Dendritic cell treated with granulocyte-macrophage colony-stimulating factor and Interleukin-4, amounts not matched to agents 40 ng/mL and 50 ng/mL, for 4 days (primary cell): ENCODE results near the gene PPFIA1.
"Not testable (repeated sequence)": the region's sequence is repeated elsewhere in the genome, so short reads cannot be mapped to it uniquely, and the experiment has no call there.

Experiments
- H3K27ac Mint-ChIP-seq: one replicate; pipeline ENCODE4 v1.8.0; 2022; ENCODE audit warnings: mild to moderate bottlenecking, mixed read lengths
- H3K27me3 Mint-ChIP-seq: one replicate; pipeline ENCODE4 v1.8.0; 2022; ENCODE audit warnings: mild to moderate bottlenecking, mixed read lengths
- H3K36me3 Mint-ChIP-seq: one replicate; pipeline ENCODE4 v1.8.0; 2022; ENCODE audit warnings: low read depth, mixed read lengths
- H3K4me1 Mint-ChIP-seq: one replicate; pipeline ENCODE4 v1.8.0; 2022; ENCODE audit warnings: low read depth, mixed read lengths
- H3K4me3 Mint-ChIP-seq: one replicate; pipeline ENCODE4 v1.8.0; 2022; ENCODE audit warnings: mild to moderate bottlenecking, moderate library complexity, mixed read lengths
- H3K9me3 Mint-ChIP-seq: one replicate; pipeline ENCODE4 v1.8.0; 2022; ENCODE audit warnings: mixed read lengths
- intact Hi-C: fragments of 100-400 bp; cut with micrococcal nuclease; formaldehyde crosslinking; loops from one replicate; pipeline ENCODE4 v1.15.0; 2022

Gene PPFIA1

DNA sequence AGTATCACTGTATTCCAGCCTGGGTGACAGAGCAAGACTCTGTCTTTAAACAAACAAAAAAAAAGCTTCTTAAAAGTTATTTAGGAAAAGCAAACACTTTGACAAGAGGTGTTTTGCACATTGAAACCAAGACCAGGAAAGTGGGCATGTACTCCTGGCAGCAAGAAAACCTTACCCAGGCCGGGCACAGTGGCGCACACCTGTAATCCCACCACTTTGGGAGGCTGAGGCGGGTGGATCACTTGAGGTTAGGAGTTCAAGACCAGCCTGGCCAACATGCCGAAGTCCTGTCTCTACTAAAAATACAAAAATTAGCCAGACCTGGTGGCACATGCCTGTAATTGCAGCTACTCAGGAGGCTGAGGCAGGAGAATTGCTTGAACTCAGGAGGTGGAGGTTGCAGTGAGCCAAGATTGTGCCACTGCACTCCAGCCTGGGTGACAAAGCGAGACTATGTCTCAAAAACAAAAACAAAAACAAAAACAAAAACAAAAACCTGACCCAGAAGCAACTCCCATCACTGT lies 60.9 kb downstream of the PPFIA1 start:
- H3K27me3 Mint-ChIP-seq, intact Hi-C loops, H3K27ac Mint-ChIP-seq, H3K4me3 Mint-ChIP-seq, H3K9me3 Mint-ChIP-seq: not testable (repeated sequence)
- Mint-ChIP-seq H3K36me3 (peaks cover 88% of the 10 kb centered on the region), H3K4me1 (peaks cover 18% of the 10 kb centered on the region)

DNA sequence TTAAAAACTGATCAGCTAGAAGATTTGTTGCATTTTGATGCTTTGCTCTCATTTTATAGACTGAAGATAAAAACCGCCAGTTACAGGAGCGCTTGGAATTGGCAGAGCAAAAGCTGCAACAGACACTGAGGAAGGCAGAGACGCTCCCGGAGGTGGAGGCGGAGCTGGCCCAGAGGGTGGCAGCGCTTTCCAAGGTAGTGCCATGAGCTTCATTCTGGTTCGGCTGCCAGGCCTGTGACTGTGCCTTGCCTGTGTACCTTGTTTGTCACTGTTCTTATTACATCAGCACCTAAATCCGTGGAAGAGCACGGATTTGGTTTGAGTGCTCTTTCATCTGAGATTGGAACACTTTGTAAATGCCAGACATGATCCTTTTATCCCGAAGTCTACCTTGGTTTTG lies 61.4 kb downstream of the PPFIA1 start:
- intact Hi-C loops = no loop called here
- peaks cover 91% of the 10 kb centered on the region for H3K36me3 Mint-ChIP-seq

DNA sequence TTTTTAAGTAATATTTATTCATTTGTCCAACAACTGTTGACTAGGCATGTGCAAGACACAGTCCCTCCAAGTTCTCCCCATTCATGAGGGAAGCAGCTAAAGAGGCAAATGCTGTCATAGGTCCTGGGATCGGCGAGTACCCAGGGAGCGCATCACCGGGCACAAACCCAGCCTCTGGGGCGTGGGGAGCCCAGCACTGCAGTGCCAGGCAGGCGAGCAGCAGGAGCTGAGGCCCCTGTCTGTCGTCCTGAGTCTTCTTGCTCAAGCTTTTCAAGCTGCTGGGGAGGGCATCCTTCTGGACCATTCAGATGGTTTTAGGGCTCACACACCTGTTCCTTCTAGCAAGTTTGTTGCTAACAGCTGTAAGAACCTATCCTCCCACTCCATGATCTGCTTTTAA lies 62.1 kb downstream of the PPFIA1 start:
- H3K27ac Mint-ChIP-seq = no peak overlapping the region
- H3K9me3 Mint-ChIP-seq = no peaks in the 10 kb centered on the region
- intact Hi-C loops = no loop called here
- no peak overlapping the region for H3K4me3 Mint-ChIP-seq
- H3K27me3 Mint-ChIP-seq = no peaks in the 10 kb centered on the region
- peaks cover 10% of the 10 kb centered on the region for H3K4me1 Mint-ChIP-seq
- H3K36me3 Mint-ChIP-seq = peaks cover 92% of the 10 kb centered on the region

More for the DNA sequence above, 61.4 kb downstream of the PPFIA1 start:
- Mint-ChIP-seq H3K4me3 (no peak overlapping the region), H3K4me1 (peaks cover 15% of the 10 kb centered on the region), H3K9me3 (no peaks in the 10 kb centered on the region), H3K27me3 (no peaks in the 10 kb centered on the region), H3K27ac (no peak overlapping the region)

DNA sequence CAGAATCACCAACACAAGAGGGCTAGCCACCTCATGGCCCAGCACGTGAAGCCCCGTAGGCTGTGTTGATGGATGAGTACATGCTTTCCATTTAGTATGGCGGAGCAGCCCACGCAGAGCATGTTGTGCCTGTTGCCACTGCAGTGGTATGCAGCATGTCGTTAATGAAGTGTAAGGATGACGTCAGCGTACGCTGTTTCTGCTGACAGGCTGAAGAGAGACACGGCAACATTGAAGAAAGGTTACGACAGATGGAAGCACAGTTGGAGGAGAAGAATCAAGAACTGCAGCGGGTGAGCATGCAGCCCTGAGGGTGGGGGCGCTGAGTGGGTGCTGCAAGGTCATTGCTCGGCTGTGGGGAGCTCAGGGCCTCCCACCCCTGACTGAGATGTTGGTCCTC lies 62.8 kb downstream of the PPFIA1 start:
- no peaks in the 10 kb centered on the region for H3K9me3 Mint-ChIP-seq
- no peaks in the 10 kb centered on the region for H3K27me3 Mint-ChIP-seq
- intact Hi-C loops = no loop called here
- H3K4me3 Mint-ChIP-seq = no peak overlapping the region
- H3K4me1 Mint-ChIP-seq = peaks cover 6% of the 10 kb centered on the region
- H3K27ac Mint-ChIP-seq = no peak overlapping the region
- peaks cover 90% of the 10 kb centered on the region for H3K36me3 Mint-ChIP-seq

DNA sequence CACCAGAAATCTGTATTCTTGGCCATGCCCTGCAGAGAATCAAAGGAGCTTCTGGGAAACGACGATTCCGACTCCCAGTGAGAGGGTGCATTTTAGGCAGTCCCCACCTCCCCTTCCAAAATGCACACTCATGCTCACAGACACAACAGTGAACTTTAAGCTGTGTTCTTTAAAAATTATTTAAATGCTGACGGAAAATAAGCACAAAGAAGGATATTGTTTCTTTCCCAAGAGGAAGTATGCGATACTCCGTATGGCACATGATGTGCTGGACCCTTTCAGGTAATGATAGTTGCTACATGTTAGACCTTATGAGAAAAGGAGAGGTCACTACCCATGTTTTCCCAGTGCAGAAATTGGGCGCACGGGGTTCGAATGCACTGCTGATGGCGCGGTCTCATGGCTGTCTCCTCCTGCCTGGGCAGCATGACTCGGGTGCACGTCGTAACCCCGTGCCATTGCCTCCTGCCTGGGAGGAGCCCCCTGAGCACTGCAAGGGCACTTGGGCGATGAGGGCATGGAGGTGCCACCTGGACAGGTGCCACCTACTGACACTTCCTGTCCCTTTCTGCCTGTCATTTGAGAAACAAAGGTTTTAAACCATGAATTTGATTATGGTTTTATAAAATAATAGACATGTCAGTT lies 64.0 kb downstream of the PPFIA1 start:
- intact Hi-C loops = no loop called here
- Mint-ChIP-seq H3K4me1 (no peaks in the 10 kb centered on the region), H3K27ac (no peak overlapping the region), H3K27me3 (no peaks in the 10 kb centered on the region), H3K4me3 (no peak overlapping the region), H3K9me3 (no peaks in the 10 kb centered on the region), H3K36me3 (peaks cover 94% of the 10 kb centered on the region)

DNA sequence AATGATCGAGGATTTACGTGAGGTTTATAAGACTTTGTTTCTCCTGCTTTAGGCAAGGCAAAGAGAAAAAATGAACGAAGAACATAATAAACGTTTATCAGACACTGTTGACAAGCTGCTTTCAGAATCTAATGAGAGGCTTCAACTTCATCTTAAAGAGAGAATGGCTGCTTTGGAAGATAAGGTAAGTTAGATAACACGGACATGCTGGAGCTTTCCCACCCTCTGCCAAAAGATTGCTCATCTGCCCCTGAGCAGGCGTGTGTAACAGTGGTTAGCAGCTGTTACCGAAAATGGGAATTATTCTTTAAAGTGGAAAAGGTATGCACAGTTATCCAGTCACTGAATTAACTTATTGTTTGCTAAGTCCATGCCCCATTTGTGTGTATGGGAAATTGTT lies 65.0 kb downstream of the PPFIA1 start:
- Mint-ChIP-seq H3K4me3 (no peak overlapping the region), H3K27ac (no peak overlapping the region), H3K9me3 (no peaks in the 10 kb centered on the region), H3K36me3 (peaks cover 88% of the 10 kb centered on the region), H3K27me3 (no peaks in the 10 kb centered on the region), H3K4me1 (no peaks in the 10 kb centered on the region)
- intact Hi-C loops = no loop called here

DNA sequence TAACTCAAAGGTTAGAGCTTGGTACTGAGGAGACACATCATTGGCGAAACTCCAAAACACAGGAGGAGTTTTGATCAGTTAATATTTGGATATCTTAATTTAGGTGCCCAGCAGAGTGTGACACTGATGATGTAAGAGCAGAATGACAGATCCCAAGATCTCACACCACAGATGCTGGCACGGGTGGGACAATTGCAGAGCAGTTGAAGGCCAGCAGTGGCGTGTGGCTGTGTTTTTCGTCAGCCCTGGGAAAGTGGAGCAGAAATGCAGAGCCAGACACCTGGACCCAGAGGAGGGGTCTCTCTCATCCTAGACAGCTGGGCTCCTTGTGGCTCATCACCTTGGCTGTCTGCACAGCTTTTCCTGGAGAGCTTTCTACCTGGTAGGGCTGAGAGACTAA lies 68.1 kb downstream of the PPFIA1 start:
- Mint-ChIP-seq H3K27ac (no peak overlapping the region), H3K36me3 (peaks cover 84% of the 10 kb centered on the region), H3K4me3 (no peak overlapping the region), H3K9me3 (no peaks in the 10 kb centered on the region), H3K27me3 (no peaks in the 10 kb centered on the region), H3K4me1 (no peaks in the 10 kb centered on the region)
- intact Hi-C loops = no loop called here

DNA sequence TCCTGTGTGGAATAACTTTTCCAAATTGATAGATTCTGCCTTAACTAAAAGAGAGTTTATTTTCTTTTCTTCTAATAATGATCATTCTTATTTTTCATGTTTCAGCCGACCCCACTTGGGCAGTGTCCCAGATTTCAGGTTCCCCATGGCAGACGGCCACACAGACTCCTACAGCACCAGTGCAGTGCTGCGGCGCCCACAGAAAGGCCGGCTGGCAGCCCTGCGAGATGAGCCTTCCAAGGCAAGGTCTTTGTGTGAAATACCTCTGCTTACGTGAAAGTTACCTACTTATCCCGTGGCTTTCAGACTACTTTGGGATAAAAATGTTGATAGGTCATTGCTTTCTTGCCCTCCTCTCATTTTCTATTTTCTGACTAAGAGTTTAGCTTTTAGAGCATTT lies 68.6 kb downstream of the PPFIA1 start:
- Mint-ChIP-seq H3K27me3 (no peaks in the 10 kb centered on the region), H3K27ac (no peak overlapping the region), H3K9me3 (no peaks in the 10 kb centered on the region), H3K4me1 (no peaks in the 10 kb centered on the region), H3K4me3 (no peak overlapping the region), H3K36me3 (peaks cover 84% of the 10 kb centered on the region)
- intact Hi-C loops = no loop called here

DNA sequence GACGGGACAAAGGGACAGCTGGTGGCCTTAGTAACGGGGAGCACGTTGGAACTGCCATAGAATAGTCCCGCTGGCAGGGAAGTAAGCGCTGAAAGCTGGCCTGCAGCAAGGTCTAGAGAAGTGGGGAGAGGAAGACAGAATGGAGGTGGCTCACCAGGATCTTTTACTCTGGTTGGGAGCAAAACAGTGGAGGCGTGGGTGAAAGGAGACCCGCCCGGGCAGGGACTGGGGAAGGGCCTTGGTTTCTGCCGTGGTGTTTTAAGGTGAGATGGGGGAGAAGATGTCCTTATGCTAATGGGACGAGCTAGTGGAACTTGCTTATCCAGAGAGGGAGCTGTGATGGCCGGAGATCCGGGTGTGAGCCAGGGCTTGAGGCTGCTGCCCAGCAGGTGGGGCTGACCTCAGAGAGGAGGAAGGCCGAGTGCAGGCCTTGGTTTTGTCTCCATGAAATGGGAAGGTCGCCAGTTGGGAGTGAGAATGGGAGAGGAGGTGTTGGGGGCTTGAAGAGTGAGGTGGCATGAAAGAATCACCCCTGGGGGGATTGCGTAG lies 71.5 kb downstream of the PPFIA1 start:
- Mint-ChIP-seq H3K27me3 (no peaks in the 10 kb centered on the region), H3K9me3 (no peaks in the 10 kb centered on the region), H3K27ac (no peak overlapping the region), H3K4me3 (no peak overlapping the region), H3K4me1 (no peaks in the 10 kb centered on the region), H3K36me3 (peaks cover 77% of the 10 kb centered on the region)
- intact Hi-C loops = no loop called here

DNA sequence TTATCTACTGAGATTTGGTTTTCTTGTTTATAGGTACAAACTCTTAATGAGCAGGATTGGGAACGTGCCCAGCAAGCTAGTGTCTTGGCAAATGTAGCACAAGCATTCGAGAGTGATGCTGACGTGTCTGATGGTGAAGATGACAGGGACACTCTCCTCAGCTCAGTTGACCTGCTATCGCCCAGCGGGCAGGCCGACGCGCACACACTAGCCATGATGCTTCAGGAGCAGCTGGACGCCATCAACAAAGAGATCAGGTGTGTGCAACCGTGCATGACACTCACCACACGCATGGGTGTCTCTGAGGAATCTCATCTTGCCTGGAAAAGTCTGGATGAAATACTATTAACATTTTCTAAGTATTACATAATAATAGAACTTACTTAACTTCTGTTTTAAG lies 73.1 kb downstream of the PPFIA1 start:
- H3K27ac Mint-ChIP-seq = no peak overlapping the region
- H3K27me3 Mint-ChIP-seq = no peaks in the 10 kb centered on the region
- peaks cover 82% of the 10 kb centered on the region for H3K36me3 Mint-ChIP-seq
- H3K9me3 Mint-ChIP-seq = no peaks in the 10 kb centered on the region
- no peaks in the 10 kb centered on the region for H3K4me1 Mint-ChIP-seq
- intact Hi-C loops = no loop called here
- no peak overlapping the region for H3K4me3 Mint-ChIP-seq

DNA sequence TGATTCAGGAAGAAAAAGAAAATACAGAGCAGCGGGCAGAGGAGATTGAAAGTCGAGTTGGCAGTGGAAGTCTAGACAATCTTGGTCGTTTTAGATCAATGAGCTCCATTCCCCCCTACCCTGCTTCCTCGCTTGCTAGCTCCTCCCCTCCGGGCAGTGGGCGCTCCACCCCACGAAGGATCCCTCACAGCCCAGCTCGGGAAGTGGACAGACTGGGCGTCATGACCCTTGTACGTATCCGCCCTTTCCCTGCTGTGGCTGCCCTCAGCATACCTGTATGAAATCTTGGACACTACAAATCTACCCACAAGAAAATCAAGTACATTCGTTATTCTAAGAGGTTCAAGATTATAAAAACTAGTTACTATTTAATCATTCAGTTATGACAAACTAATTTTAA lies 77.7 kb downstream of the PPFIA1 start:
- H3K4me1 Mint-ChIP-seq = no peaks in the 10 kb centered on the region
- H3K9me3 Mint-ChIP-seq = no peaks in the 10 kb centered on the region
- peaks cover 79% of the 10 kb centered on the region for H3K36me3 Mint-ChIP-seq
- H3K27ac Mint-ChIP-seq = no peak overlapping the region
- H3K27me3 Mint-ChIP-seq = no peaks in the 10 kb centered on the region
- no peak overlapping the region for H3K4me3 Mint-ChIP-seq
- intact Hi-C loops = no loop called here

DNA sequence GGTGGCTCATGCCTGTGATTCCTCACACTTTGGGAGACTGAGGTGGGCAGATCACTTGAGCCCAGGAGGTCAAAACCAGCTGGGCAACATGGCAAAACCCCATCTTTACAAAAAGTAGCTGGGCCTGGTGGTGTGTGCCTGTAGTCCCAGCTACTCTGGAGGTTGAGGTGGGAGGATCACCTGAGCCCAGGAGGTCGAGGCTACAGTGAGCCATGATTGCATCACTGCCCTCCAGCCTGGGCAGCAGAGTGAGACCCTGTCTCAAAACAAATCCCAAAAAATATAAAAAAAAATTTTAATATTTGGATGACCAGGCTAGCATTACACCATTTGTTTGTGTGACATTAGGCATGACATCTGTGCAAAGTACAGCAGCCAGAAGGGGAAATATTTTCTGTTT lies 78.1 kb downstream of the PPFIA1 start:
- H3K36me3 Mint-ChIP-seq = peaks cover 77% of the 10 kb centered on the region
- H3K27me3 Mint-ChIP-seq = no peaks in the 10 kb centered on the region
- no peak overlapping the region for H3K4me3 Mint-ChIP-seq
- intact Hi-C loops = no loop called here
- H3K9me3 Mint-ChIP-seq = no peaks in the 10 kb centered on the region
- no peaks in the 10 kb centered on the region for H3K4me1 Mint-ChIP-seq
- no peak overlapping the region for H3K27ac Mint-ChIP-seq

DNA sequence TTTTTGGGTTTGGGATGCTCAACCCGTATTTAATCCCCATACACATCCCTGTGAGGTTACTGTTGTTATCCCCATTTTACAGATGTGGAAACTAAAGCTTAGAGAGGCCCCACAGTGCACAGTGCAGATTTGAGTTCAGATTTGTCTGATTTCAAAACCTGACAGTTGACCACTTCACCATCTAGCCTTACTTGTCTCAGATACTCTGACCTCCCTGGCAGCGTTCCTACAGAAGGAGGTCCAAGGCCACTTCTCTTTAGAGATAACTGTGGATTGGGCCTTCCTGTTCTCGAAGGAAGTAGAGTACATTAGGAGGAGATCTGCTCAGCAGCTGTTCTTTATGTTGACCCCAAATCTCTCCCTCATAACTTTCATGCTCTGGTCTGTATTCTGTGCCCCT lies 81.2 kb downstream of the PPFIA1 start:
- Mint-ChIP-seq H3K4me1 (peaks cover 1% of the 10 kb centered on the region), H3K4me3 (no peak overlapping the region), H3K27me3 (no peaks in the 10 kb centered on the region), H3K27ac (no peak overlapping the region), H3K36me3 (peaks cover 81% of the 10 kb centered on the region), H3K9me3 (no peaks in the 10 kb centered on the region)
- intact Hi-C loops = no loop called here

DNA sequence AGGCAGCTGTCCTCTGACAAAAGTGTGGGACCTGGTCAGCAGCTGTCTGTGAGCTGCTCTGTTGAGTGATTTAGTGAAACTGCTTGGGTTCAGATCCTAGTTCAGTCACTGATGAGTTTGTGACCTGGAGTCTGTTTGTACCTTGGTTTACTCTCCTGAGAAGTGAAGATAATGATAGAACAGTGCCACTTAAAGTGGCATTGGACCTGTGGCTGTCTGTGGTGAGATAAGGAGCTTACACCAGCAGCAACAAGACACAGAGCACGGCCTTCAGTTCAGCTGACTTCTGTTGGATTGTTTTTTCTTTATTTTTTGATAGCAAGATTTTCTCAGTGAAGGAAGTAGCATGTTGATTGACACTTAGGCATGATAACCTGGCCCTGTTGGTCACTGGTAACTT lies 81.6 kb downstream of the PPFIA1 start:
- intact Hi-C loops = no loop called here
- Mint-ChIP-seq H3K36me3 (peaks cover 84% of the 10 kb centered on the region), H3K27me3 (no peaks in the 10 kb centered on the region), H3K4me3 (no peak overlapping the region), H3K9me3 (no peaks in the 10 kb centered on the region), H3K27ac (no peak overlapping the region), H3K4me1 (peaks cover 6% of the 10 kb centered on the region)

DNA sequence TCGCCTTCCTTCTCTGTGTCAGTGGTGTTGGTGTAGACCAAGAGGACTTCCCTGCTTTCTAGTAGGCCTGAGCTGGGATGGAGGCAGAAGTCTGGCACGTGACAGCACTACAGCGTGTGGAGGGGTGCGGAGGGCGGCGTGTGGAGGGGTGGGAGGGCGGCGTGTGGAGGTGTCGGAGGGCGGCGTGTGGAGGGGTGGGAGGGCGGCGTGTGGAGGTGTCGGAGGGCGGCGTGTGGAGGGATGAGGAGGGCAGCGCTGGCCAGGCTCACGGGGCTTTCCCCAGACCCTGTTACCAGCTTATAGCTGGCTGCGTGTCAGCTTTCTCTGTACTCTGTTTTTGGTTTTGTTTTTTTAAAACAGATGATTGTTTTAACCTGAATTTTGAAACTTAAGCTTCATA lies 82.1 kb downstream of the PPFIA1 start:
- Mint-ChIP-seq H3K27ac (no peak overlapping the region), H3K9me3 (no peaks in the 10 kb centered on the region), H3K4me1 (peaks cover 11% of the 10 kb centered on the region), H3K27me3 (no peaks in the 10 kb centered on the region), H3K4me3 (no peak overlapping the region), H3K36me3 (peaks cover 80% of the 10 kb centered on the region)
- intact Hi-C loops = no loop called here
